Measurements from ENCODE around the gene ADGRE1. TPM values are rescaled to one million over a fixed set of nuclear protein-coding genes. Genes with fewer than 3 reads are reported as not detected.
"Not testable (repeated sequence)": the region's sequence is repeated elsewhere in the genome, so short reads cannot be mapped to it uniquely, and the experiment has no call there.

ADGRE1 gene, protein sequence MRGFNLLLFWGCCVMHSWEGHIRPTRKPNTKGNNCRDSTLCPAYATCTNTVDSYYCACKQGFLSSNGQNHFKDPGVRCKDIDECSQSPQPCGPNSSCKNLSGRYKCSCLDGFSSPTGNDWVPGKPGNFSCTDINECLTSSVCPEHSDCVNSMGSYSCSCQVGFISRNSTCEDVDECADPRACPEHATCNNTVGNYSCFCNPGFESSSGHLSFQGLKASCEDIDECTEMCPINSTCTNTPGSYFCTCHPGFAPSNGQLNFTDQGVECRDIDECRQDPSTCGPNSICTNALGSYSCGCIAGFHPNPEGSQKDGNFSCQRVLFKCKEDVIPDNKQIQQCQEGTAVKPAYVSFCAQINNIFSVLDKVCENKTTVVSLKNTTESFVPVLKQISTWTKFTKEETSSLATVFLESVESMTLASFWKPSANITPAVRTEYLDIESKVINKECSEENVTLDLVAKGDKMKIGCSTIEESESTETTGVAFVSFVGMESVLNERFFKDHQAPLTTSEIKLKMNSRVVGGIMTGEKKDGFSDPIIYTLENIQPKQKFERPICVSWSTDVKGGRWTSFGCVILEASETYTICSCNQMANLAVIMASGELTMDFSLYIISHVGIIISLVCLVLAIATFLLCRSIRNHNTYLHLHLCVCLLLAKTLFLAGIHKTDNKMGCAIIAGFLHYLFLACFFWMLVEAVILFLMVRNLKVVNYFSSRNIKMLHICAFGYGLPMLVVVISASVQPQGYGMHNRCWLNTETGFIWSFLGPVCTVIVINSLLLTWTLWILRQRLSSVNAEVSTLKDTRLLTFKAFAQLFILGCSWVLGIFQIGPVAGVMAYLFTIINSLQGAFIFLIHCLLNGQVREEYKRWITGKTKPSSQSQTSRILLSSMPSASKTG
- 44.7 TPM for total RNA-seq

DNA sequence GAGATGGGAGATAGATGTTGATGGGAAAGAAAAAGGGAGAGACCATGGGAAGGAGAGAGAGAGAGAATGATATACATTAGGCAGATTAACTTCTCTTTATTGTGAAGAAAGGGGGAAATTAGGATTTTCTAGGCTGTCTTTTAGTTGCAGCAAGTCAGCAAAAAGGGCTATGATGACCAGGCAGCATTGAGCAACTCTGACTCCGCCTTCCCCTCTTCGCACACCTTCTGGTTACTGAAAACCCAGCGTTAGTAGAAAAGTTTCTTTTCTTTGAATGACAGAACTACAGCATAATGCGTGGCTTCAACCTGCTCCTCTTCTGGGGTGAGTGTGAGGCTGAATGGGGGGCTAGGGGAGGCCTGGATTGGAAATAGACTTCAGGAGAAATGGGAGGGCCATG, at the start of gene ADGRE1:
Gene ADGRE1 (plus strand): TSS at position 264 of the 400 bp plus-strand sequence. CDS start 30 bp downstream, at position 294.
- peak in 2 of 3 donors; percentile 35 to 66 for DNase-seq (ENCODE audit: low read depth in 2 of 3, low spot score in 2 of 3)

DNA sequence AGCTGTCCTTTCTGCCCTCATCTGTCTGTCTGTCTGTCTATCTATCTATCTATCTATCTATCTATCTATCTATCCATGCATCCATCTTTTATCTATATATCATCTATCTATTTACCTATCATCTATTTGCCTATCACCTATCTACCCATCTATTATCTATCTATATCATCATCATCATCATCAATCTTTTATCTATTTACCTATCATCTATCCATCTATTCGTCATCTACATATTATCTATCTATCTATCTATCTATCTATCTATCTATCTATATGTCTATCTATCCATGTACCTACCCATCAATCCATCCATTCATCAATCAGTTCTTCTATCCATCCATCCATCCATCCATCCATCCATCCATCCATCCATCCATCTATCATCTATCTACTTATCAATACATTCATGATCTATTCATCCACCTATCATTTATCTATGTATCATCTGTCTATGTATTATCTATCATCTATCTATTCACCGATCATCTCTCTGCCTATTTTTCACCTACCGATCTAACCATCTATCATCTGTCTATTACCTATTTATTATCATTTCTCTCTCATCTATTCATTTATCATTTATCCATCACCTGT, 49.2 kb upstream of the ADGRE1 start:
- no peak for DNase-seq (ENCODE audit: low read depth in 2 of 3, low spot score in 2 of 3)

DNA sequence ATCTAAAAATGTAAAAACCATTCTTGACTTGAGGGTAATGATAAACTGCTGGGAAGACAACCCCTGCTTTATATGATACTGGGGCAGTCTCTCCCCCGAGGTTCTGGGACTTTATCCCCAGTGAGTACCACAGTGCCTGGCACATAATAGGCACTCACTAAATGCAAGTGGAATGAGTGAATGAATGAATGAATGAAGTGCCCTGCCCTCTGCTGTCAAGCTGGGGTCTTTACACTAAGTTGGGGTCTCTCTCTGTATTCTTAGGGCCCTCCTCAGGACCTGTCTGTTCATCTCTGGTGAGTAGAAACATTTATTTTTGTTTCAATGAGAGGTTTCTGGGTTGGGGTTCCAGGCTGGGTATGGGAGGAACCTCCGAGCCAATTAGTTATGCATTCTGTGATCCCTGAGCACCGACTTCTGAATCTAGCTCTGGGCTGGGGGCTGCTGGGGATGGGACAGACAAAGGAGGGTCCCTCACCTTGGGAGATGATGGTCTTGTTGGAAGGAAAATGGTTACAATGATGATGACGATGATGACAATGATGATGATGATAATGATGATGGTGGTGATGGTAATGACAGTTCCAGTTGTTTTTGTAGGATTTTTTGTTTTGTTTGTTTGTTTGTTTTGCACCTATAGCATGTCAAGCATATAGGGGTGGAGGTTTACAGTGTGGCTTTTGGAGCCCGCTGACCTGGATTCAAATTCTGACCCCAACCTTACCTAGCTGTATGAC, 44.3 kb upstream of the ADGRE1 start:
- no peak for DNase-seq (ENCODE audit: low read depth in 2 of 3, low spot score in 2 of 3)

DNA sequence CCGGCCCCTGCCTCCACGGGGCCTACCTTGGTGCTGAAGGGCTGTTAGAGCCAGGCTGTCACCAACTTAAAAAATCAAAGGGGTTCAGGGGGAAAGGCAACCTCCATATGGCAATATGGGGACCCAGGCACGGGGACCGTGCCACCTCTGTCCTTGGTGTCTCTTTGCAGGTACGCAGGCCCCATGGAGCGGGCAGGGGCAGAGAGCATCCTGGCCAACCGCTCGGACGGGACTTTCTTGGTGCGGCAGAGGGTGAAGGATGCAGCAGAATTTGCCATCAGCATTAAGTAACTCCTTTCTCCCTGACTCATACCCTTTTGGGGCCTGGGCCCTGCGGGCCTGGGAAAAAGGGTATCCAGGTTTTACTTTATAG, 39.6 kb upstream of the ADGRE1 start:
- DNase-seq (ENCODE audit: low read depth in 2 of 3, low spot score in 2 of 3), result no peak

- DNase-seq (ENCODE audit: low read depth in 2 of 3, low spot score in 2 of 3), result no peak
Observed at GRCh38 chr19:6848986-6849385, 38.4 kb upstream of the ADGRE1 start.

DNA sequence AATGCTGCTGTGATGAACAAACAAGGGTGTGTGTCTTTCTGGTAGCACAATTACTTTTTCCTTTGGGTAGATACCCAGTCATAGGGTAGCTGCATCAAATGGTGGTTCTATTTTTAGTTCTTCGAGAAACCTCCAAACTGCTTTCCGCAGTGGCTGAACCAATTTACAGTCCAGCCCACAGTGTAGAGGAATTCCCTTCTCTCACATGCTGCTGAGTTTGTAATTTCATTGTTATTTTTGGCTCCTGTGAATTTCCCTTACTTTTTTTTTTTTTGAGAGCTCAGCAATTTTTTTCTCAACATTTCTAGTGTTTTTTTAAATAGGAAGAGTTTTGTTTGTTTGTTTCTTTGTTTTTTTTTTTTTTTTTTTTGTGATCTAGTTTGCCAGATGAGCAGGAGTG, 37.5 kb upstream of the ADGRE1 start:
- no peak for DNase-seq (ENCODE audit: low read depth in 2 of 3, low spot score in 2 of 3)

DNA sequence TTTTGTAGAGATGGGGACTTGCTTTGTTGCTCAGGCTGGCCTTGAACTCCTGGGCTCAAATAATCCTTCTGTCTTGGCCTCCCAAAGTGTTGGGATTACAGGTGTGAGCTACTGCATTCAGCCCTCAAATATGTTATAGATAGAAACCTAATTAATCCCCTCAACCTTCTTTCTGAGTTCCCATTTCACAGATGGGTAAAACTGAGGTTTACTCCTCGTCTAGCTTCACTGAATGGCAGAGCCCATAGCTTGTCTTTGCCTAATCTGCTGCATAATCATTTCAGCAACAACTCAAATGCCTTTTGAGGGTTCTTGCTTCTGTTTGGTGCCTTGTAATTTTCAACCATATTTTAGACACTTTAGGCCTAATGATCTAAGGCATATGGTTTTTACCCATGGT, 36.0 kb upstream of the ADGRE1 start:
- no peak for DNase-seq (ENCODE audit: low read depth in 2 of 3, low spot score in 2 of 3)

DNA sequence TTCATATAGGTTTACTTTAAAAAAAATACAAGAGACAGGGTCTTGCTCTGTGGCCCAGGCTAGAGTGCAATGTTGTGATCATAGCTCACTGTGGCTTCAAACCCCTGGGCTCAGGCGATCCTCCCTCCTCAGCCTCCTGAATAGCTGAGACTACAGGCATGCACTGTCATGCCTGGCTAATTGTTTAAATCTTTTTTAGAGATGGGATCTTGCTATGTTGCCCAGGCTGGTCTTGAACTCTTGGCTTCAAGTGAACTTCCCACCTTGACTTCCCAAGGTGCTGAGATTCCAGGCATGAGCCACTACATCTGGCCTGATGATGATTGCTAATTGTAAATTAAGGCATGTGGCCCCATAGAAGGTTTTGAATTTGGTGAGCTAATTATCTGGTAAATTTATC, 35.4 kb upstream of the ADGRE1 start:
- no peak for DNase-seq (ENCODE audit: low read depth in 2 of 3, low spot score in 2 of 3)

DNA sequence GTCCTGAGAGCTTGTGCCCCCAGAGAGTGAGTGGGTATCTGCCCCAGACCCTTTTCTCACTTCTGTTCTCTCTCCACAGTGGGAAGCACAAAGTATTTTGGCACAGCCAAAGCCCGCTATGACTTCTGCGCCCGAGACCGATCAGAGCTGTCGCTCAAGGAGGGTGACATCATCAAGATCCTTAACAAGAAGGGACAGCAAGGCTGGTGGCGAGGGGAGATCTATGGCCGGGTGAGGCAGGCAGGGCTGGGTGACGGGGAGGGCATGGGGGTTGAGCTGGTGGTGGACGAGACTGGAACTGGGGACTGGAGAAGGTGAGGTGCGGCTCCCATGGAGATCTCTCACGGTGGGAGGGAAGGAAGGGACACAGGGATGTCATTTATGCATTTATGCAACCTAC, 33.5 kb upstream of the ADGRE1 start:
- no peak for DNase-seq (ENCODE audit: low read depth in 2 of 3, low spot score in 2 of 3)

- DNase-seq (ENCODE audit: low read depth in 2 of 3, low spot score in 2 of 3), result no peak
Observed at GRCh38 chr19:6854758-6855157, 32.6 kb upstream of the ADGRE1 start.

- DNase-seq (ENCODE audit: low read depth in 2 of 3, low spot score in 2 of 3), result no peak
Observed at GRCh38 chr19:6856749-6857372, 30.5 kb upstream of the ADGRE1 start.

DNA sequence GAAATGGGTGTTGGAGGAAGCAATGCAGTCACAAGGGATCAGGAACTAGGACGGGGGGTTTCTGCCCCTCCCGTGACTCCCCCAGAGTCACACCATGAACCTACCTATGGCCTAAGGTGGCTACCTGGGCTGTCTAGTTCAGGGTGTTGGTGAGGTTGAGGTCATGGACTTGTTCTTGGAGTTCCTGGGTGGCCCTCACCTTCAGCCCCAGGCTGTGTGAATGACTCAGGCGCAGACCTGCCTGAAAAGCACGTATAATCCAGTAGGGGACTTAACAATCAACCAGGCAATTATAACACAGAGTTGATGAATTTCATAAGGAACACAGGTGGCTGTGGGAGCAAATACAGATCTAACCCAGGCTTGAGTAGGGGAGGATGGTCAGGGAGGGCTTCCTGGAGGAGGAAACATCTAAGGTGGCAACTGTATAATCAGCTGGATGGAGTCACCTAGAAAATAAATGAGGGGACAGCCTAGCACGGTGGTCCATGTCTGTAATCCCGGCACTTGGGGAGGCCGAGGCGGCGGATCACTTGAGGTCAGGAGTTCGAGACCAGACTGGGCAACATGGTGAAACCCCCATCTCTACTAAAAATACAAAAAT, 25.6 kb upstream of the ADGRE1 start:
- DNase-seq (ENCODE audit: low read depth in 2 of 3, low spot score in 2 of 3), result no peak

- DNase-seq (ENCODE audit: low read depth in 2 of 3, low spot score in 2 of 3), result peak; percentile 84 to 89 (median 85)
Observed at GRCh38 chr19:6862673-6863078, 24.7 kb upstream of the ADGRE1 start.

DNA sequence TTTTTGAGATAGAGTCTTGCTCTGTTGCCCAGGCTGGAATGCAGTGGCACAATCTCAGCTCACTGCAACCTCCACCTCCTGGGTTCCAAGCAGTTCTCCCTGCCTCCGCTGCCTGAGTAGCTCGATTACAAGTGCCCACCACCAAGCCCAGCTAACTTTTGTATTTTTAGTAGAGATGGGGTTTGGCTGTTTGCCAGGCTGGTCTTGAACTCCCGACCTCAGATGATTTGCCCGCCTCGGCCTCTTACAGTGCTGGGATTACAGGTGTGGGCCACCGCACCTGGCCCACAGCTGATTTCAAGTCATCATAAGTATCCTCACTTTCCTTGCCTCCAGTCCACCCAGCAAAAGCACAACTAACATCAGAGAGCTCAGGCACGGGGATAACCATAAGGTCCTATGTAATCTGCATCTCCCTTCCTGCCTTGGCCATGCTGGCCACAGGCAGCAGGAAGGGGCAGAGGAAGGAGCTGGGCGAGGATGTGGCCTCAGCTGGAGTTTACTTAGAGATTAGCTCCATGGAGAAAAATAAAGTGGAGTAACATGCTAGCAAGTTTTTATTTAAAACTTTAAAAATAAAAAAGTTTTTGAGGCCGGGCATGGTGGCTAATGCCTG, 22.9 kb upstream of the ADGRE1 start:
- DNase-seq (ENCODE audit: low read depth in 2 of 3, low spot score in 2 of 3), result peak in 1 of 3 donors; percentile 24

DNA sequence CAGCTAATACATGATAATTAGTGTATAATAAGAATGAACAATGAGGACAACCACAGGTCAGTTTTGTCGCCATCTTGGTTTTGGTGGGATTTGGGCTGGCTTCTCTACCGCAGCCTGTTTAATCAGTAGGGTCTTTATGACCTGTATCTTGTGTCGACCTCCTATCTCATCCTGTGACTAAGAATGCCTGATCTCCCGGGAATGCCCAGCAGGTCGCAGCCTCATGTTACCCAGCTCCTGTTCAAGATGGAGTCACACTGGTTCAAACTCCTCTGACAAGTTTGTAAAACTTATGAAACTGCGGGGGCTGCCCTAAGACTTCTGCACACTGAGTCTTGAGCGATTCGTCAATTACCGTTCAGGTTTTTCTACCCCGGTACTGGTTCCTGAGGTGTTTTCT, 21.5 kb upstream of the ADGRE1 start:
- DNase-seq (ENCODE audit: low read depth in 2 of 3, low spot score in 2 of 3), result no peak

GRCh38 chr19:6866741-6867151, 20.6 kb upstream of the ADGRE1 start:
- DNase-seq (ENCODE audit: low read depth in 2 of 3, low spot score in 2 of 3), result no peak

- DNase-seq (ENCODE audit: low read depth in 2 of 3, low spot score in 2 of 3), result peak in 2 of 3 donors; percentile 83 to 89
Observed at GRCh38 chr19:6868351-6868750, 19.0 kb upstream of the ADGRE1 start.

GRCh38 chr19:6869151-6869882, 18.1 kb upstream of the ADGRE1 start:
- DNase-seq (ENCODE audit: low read depth in 2 of 3, low spot score in 2 of 3), result not testable (repeated sequence)

Measured in hematopoietic multipotent progenitor cell (in vitro differentiated cells).